Loucy (cell line): Measurements from ENCODE around the gene MRFAP1L1.
A peak's percentile ranks its signal among the peaks of the same experiment; 100 is the strongest.

ENCODE experiments used
- H2AFZ ChIP-seq: fragments of 200-600 bp; sonication (generic); 2 replicates; pipeline ENCODE4 v1.6.0; 2016; ENCODE audit warnings: antibody characterized with exemption, mild to moderate bottlenecking, low read length, moderate library complexity
- H3F3A ChIP-seq: fragments of 200-600 bp; 2 replicates; pipeline ENCODE4 v1.6.0; 2016; ENCODE audit warnings: antibody characterized with exemption, low read depth, mild to moderate bottlenecking
- H3K27me3 ChIP-seq: fragments of 200-600 bp; sonication (generic); 2 replicates; pipeline ENCODE4 v1.6.1; 2014; ENCODE audit warnings: low read length, mild to moderate bottlenecking; ENCODE audit not compliant: insufficient read depth, poor library complexity, severe bottlenecking
- H3K36me3 ChIP-seq: fragments of 200-600 bp; sonication (generic); 2 replicates; pipeline ENCODE4 v1.6.1; 2016; ENCODE audit warnings: low read length; ENCODE audit not compliant: insufficient read depth
- H3K4me1 ChIP-seq: fragments of 200-600 bp; sonication (generic); 2 replicates; pipeline ENCODE4 v1.5.1; 2014; ENCODE audit warnings: low read length, mild to moderate bottlenecking; ENCODE audit not compliant: insufficient read depth, poor library complexity, severe bottlenecking
- H3K4me2 ChIP-seq: fragments of 200-600 bp; sonication (generic); 2 replicates; pipeline ENCODE4 v1.6.0; 2014; ENCODE audit warnings: antibody characterized with exemption, low read length, low read depth, mild to moderate bottlenecking; ENCODE audit not compliant: poor library complexity, severe bottlenecking
- H3K4me3 ChIP-seq: fragments of 200-600 bp; sonication (generic); 2 replicates; pipeline ENCODE4 v1.5.1; 2014; ENCODE audit warnings: low read length, mild to moderate bottlenecking, mixed read lengths; ENCODE audit not compliant: poor library complexity, severe bottlenecking
- H3K79me2 ChIP-seq: fragments of 200-600 bp; sonication (generic); 2 replicates; pipeline ENCODE4 v1.6.1; 2014; ENCODE audit warnings: low read length; ENCODE audit not compliant: insufficient read depth
- H3K9ac ChIP-seq: fragments of 200-600 bp; sonication (generic); 2 replicates; pipeline ENCODE4 v1.6.0; 2014; ENCODE audit warnings: mild to moderate bottlenecking, low read depth, low read length, moderate library complexity; ENCODE audit not compliant: poor library complexity, severe bottlenecking
- H3K9me2 ChIP-seq: fragments of 200-600 bp; sonication (generic); replicated peaks from 2 replicates; pipeline ENCODE4 v1.6.1; 2016; ENCODE audit warnings: low read depth, low read length, mixed read lengths
- H3K9me3 ChIP-seq: fragments of 200-600 bp; sonication (generic); 2 replicates; pipeline ENCODE4 v1.6.1; 2014; ENCODE audit warnings: mild to moderate bottlenecking, antibody characterized with exemption, low read length, low read depth; ENCODE audit not compliant: insufficient read depth
- H4K20me1 ChIP-seq: fragments of 200-600 bp; sonication (generic); 2 replicates; pipeline ENCODE4 v1.6.0; 2014; ENCODE audit warnings: antibody characterized with exemption, low read length, mild to moderate bottlenecking; ENCODE audit not compliant: insufficient read depth, poor library complexity, severe bottlenecking
- EZH2phosphoT487 ChIP-seq: fragments of 200-600 bp; IDR thresholded peaks from 2 replicates; pipeline ENCODE4 v1.6.1; 2018; ENCODE audit warnings: antibody characterized with exemption, mild to moderate bottlenecking, moderate library complexity, borderline replicate concordance
- TF ChIP-seq, protein P1 (sequence below): fragments of 200-600 bp; sonication (generic); conservative IDR thresholded peaks from 2 replicates; pipeline ENCODE4 v1.5.1; 2014; ENCODE audit warnings: mild to moderate bottlenecking, antibody characterized with exemption, low read length

MRFAP1L1 gene

DNA sequence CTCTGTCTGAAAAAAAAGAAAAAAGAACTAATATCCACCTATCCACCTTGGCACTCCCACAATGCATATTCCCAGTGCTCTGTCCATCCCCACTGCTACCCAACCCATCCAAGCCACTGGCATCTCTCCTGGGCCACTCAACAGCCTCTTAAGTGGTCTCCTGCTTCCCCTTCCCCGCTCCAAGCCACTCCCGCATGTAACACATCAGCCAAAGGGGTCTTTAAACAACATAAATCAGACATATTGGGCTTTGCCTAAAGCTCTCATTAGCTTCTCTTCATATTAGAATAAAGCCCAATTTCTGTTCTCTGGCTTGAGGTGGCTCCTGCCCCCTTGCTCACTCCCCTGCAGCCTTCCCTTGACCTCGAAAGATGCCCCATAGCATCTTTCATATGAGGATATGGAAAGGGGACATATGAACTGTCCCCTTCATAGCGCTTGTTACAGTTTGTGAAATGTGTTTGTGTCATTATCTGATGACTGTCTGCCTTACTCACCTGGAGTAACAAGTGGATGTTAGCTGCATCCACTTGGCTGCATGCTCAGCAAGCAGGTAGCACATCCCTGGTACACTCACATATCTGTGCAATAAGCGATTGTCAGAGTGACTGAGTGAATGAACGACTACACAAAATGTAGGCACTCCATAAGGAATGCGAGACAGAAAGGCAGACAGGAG, 9.4 kb upstream of the MRFAP1L1 start:
- Histone ChIP-seq H3K4me3 (no peak overlapping the region), H3K9me3 (no peaks in the 10 kb centered on the region), H3K79me2 (peaks cover 24% of the 10 kb centered on the region), H3K9me2 (no peaks in the 10 kb centered on the region), H3K4me2 (no peak overlapping the region), H4K20me1 (peaks cover 22% of the 10 kb centered on the region), H3K36me3 (no peaks in the 10 kb centered on the region), H3K9ac (no peak overlapping the region), H3F3A (no peaks in the 10 kb centered on the region), H3K4me1 (peaks cover 20% of the 10 kb centered on the region), H2AFZ (no peak overlapping the region), H3K27me3 (no peaks in the 10 kb centered on the region)
- TF ChIP-seq, protein P1, sequence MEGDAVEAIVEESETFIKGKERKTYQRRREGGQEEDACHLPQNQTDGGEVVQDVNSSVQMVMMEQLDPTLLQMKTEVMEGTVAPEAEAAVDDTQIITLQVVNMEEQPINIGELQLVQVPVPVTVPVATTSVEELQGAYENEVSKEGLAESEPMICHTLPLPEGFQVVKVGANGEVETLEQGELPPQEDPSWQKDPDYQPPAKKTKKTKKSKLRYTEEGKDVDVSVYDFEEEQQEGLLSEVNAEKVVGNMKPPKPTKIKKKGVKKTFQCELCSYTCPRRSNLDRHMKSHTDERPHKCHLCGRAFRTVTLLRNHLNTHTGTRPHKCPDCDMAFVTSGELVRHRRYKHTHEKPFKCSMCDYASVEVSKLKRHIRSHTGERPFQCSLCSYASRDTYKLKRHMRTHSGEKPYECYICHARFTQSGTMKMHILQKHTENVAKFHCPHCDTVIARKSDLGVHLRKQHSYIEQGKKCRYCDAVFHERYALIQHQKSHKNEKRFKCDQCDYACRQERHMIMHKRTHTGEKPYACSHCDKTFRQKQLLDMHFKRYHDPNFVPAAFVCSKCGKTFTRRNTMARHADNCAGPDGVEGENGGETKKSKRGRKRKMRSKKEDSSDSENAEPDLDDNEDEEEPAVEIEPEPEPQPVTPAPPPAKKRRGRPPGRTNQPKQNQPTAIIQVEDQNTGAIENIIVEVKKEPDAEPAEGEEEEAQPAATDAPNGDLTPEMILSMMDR = no peak
- TF ChIP-seq EZH2phosphoT487 = no peak

DNA sequence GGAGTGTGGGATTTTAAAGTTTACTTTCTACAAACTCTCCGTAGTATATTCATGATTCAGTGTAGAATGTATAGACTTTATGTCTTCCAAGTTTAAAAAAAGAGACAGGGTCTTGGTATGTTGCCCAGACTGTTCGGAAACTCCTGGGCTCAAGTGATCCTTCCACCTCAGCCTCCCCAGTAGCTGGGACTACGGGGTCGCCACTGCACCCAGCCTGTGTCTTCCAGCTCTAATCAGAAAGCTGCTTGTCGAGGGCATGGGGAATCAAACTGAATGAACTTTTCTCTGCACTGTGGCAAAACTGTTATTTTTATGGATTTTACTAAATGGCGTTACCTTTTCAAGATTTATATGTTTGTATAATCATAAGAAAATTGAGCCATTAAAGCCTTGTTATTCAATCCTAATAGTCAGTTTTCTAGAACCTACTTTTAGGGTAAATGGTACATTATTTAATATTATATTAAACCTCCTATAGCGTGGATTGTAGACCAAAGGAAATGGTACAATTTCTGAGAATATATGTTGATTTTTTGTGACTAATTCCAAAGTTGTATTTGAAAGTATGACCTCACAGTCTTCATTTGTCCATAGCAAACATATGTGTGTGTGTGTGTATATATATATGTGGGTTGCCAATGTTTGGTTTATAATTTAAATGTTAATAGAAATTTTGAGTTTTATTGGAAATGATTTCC, 7.4 kb upstream of the MRFAP1L1 start:
- H3K9me3 ChIP-seq = no peaks in the 10 kb centered on the region
- H3K4me3 ChIP-seq = peak overlapping the region; percentile 98
- H3K79me2 ChIP-seq = peaks cover 24% of the 10 kb centered on the region
- H3K27me3 ChIP-seq = no peaks in the 10 kb centered on the region
- 0 out of 2 replicates have a peak overlapping the region, but pooled peaks have one; percentile 33 for H2AFZ ChIP-seq
- TF ChIP-seq, protein P1 = no peak
- TF ChIP-seq EZH2phosphoT487 = no peak
- peak overlapping the region; percentile 86 for H3K9ac ChIP-seq
- H3K36me3 ChIP-seq = no peaks in the 10 kb centered on the region
- peak overlapping the region; percentile 99 for H3K4me2 ChIP-seq
- H3K9me2 ChIP-seq = no peaks in the 10 kb centered on the region
- H3F3A ChIP-seq = no peaks in the 10 kb centered on the region
- peaks cover 20% of the 10 kb centered on the region for H3K4me1 ChIP-seq
- H4K20me1 ChIP-seq = peaks cover 22% of the 10 kb centered on the region

DNA sequence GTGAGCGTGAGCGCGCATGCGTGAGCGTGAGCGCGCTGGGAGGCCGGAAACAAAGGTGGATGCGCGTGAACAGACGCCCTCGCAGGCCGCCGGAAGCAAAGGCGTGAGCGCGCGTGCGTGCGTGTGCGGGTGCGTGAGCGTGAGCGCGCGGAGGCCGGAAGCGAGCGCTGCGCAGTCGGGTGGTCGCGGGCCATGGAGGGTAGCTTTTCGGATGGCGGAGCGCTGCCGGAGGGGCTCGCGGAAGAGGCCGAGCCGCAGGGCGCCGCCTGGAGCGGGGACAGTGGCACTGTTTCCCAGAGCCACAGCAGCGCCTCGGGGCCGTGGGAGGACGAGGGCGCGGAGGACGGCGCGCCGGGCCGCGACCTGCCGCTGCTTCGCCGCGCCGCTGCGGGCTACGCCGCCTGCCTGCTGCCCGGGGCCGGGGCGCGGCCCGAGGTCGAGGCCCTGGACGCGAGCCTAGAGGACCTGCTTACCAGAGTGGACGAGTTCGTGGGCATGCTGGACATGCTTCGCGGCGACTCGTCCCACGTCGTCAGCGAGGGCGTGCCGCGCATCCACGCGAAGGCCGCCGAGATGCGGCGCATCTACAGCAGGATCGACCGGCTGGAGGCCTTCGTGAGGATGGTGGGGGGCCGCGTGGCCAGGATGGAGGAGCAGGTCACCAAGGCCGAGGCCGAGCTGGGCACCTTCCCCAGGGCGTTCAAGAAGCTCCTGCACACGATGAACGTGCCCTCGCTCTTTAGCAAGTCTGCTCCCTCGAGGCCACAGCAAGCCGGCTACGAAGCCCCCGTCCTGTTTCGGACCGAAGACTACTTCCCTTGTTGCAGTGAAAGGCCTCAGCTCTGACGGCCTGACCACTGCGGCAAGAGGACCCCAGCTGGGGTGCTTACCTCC, 6.6 kb upstream of the MRFAP1L1 start, which contains the start of gene BLOC1S4:
TSS of gene BLOC1S4 (plus strand) at position 157 of the 894 bp plus-strand sequence. CDS start at position 193, 36 bp downstream.
- H3K79me2 ChIP-seq = peaks cover 24% of the 10 kb centered on the region
- peaks cover 20% of the 10 kb centered on the region for H3K4me1 ChIP-seq
- H3F3A ChIP-seq = no peaks in the 10 kb centered on the region
- peak within 1 kb of the TSS; percentile 99 for H3K4me2 ChIP-seq
- H4K20me1 ChIP-seq = peaks cover 22% of the 10 kb centered on the region
- H3K36me3 ChIP-seq = no peaks in the 10 kb centered on the region
- TF ChIP-seq EZH2phosphoT487 = no peak
- TF ChIP-seq, protein P1 = no peak
- H3K27me3 ChIP-seq = no peaks in the 10 kb centered on the region
- H3K9me3 ChIP-seq = no peaks in the 10 kb centered on the region
- H3K4me3 ChIP-seq = peak within 1 kb of the TSS; percentile 98
- peak within 1 kb of the TSS; percentile 97 for H2AFZ ChIP-seq
- no peaks in the 10 kb centered on the region for H3K9me2 ChIP-seq
- H3K9ac ChIP-seq = peak within 1 kb of the TSS; percentile 86
